B cell (primary cell): Measurements from ENCODE around the gene CDC34. TPM values are rescaled to one million over a fixed set of nuclear protein-coding genes. Genes with fewer than 3 reads are reported as not detected.

ENCODE experiments used
- ATAC-seq: fragments of 200-7000 bp; cut with Tn5 transposase; one replicate; pipeline ENCODE4 v1.10.0; 2021; ENCODE audit warnings: low read depth, mild to moderate bottlenecking, moderate number of reproducible peaks, moderate library complexity
- CTCF ChIA-PET: fragments of 350-600 bp; sonication (Branson Sonifier 250); formaldehyde crosslinking; loops from one replicate; lab custom pipeline; 2021; ENCODE audit warnings: antibody characterized with exemption, inconsistent platforms; lab: Charles Lee
- POLR2A ChIA-PET: fragments of 350-600 bp; sonication (Branson Sonifier 250); formaldehyde crosslinking; loops from one replicate; lab custom pipeline; 2021; ENCODE audit warnings: antibody characterized with exemption; lab: Charles Lee
- DNase-seq: peaks from one replicate; pipeline ENCODE4 v3.0.0; 2013
- H2AFZ ChIP-seq: 2 replicates; pipeline ENCODE4 v1.6.1; 2012; ENCODE audit warnings: mild to moderate bottlenecking, low read depth, low read length; ENCODE audit not compliant: insufficient read depth, poor library complexity, severe bottlenecking
- H3K27ac ChIP-seq, 2 donors: 1 replicate in 1 of 2; 2 replicates in 1 of 2; pipeline ENCODE4 v1.5.1; 2012 to 2013; ENCODE audit warnings: low read length in 2 of 2, mild to moderate bottlenecking in 2 of 2, moderate library complexity in 1 of 2
- H3K27me3 ChIP-seq, 4 experiments: fragments of 200-600 bp in 1 of 4; sonication (generic) in 1 of 4; replicated peaks in 1 of 4; 1 replicate in 2 of 4; 2 replicates in 2 of 4; pipeline versions ENCODE4 v1.6.1 to v1.7.0; 2013 to 2016; ENCODE audit warnings: low read length in 3 of 4, mild to moderate bottlenecking in 2 of 4, mixed read lengths in 1 of 4, moderate library complexity in 1 of 4; ENCODE audit not compliant: insufficient read depth in 4 of 4, control insufficient read depth in 3 of 4; ENCODE audit errors: control extremely low read depth in 1 of 4
- H3K36me3 ChIP-seq, 2 experiments: replicated peaks in 1 of 2; 1 replicate in 1 of 2; 2 replicates in 1 of 2; pipeline versions ENCODE4 v1.6.1 to v1.7.1; 2013; ENCODE audit warnings: low read length in 1 of 2; ENCODE audit not compliant: insufficient read depth in 2 of 2, control insufficient read depth in 1 of 2; ENCODE audit errors: control extremely low read depth in 1 of 2, extremely low read depth in 1 of 2
- H3K4me1 ChIP-seq, 2 donors: fragments of 200-600 bp in 1 of 2; sonication (generic) in 1 of 2; 1 replicate in 1 of 2; 2 replicates in 1 of 2; pipeline versions ENCODE4 v1.5.1 to v1.6.1; 2013 to 2017; ENCODE audit warnings: low read length in 2 of 2; ENCODE audit not compliant: control insufficient read depth in 2 of 2, insufficient read depth in 2 of 2
- H3K4me2 ChIP-seq: replicated peaks from 2 replicates; pipeline ENCODE3; 2012; ENCODE audit warnings: mild to moderate bottlenecking, low read depth, low read length; ENCODE audit not compliant: poor library complexity, severe bottlenecking
- H3K4me3 ChIP-seq, 5 experiments: fragments of 200-600 bp in 1 of 5; sonication (generic) in 1 of 5; 1 replicate in 3 of 5; 2 replicates in 2 of 5; pipeline versions ENCODE4 v1.5.1 to v1.7.0; 2011 to 2016; ENCODE audit warnings: low read length in 4 of 5, mild to moderate bottlenecking in 4 of 5, low read depth in 2 of 5, control low read depth in 1 of 5, moderate library complexity in 1 of 5; ENCODE audit not compliant: insufficient read depth in 1 of 5; ENCODE audit errors: control extremely low read depth in 1 of 5, extremely low read depth in 1 of 5
- H3K79me2 ChIP-seq: fragments of 200-600 bp; sonication (generic); one replicate; pipeline ENCODE4 v1.6.0; 2016; ENCODE audit warnings: low read length; ENCODE audit not compliant: control insufficient read depth, insufficient read depth
- H3K9ac ChIP-seq: fragments of 200-600 bp; sonication (generic); 2 replicates; pipeline ENCODE4 v1.6.1; 2017; ENCODE audit warnings: mild to moderate bottlenecking, low read length, moderate library complexity
- H3K9me3 ChIP-seq, 3 donors: one replicate each; pipeline versions ENCODE4 v1.6.1 to v1.7.1; 2013; ENCODE audit warnings: low read length in 2 of 3; ENCODE audit not compliant: control insufficient read depth in 2 of 3, insufficient read depth in 1 of 3; ENCODE audit errors: control extremely low read depth in 1 of 3
- H4K20me1 ChIP-seq: 2 replicates; pipeline ENCODE4 v1.6.0; 2012; ENCODE audit warnings: mild to moderate bottlenecking, low read length; ENCODE audit not compliant: insufficient read depth, control insufficient read depth, poor library complexity, severe bottlenecking
- H3K27ac Mint-ChIP-seq: one replicate; pipeline ENCODE4 v1.8.0; 2021; ENCODE audit warnings: mixed read lengths
- H3K27me3 Mint-ChIP-seq: one replicate; pipeline ENCODE4 v1.8.0; 2021; ENCODE audit warnings: mixed read lengths
- H3K4me1 Mint-ChIP-seq: one replicate; pipeline ENCODE4 v1.8.0; 2021; ENCODE audit warnings: mixed read lengths
- H3K4me3 Mint-ChIP-seq: one replicate; pipeline ENCODE4 v1.8.0; 2021; ENCODE audit warnings: mixed read lengths
- H3K9me3 Mint-ChIP-seq: one replicate; pipeline ENCODE4 v1.8.0; 2022; ENCODE audit warnings: mixed read lengths; ENCODE audit not compliant: insufficient read depth
- EZH2 ChIP-seq: IDR thresholded peaks from 2 replicates; pipeline ENCODE4 v1.6.1; 2012; ENCODE audit warnings: borderline replicate concordance, low read depth, mild to moderate bottlenecking, moderate library complexity, low read length; ENCODE audit not compliant: insufficient read depth, poor library complexity, severe bottlenecking
- WGBS: methylation state at CpG from one replicate; pipeline ENCODE4 v1.1.5; 2013; ENCODE audit warnings: missing lambda C conversion rate; ENCODE audit not compliant: insufficient coverage; 5-methylcytosine and 5-hydroxymethylcytosine counted together
- intact Hi-C: fragments of 100-400 bp; cut with micrococcal nuclease; formaldehyde crosslinking; loops from one replicate; pipeline ENCODE4 v1.10.0; 2022
- polyA plus RNA-seq: library from polyadenylated mRNA; depleted of rRNA; stranded (reverse); fragments of >200 nt; gene quantifications from 2 replicates; pipeline ENCODE4 v1.2.3, GENCODE V29; 2012
- total RNA-seq, 2 donors: library from RNA; stranded (reverse); fragments of 120-200 nt in 1 of 2; gene quantifications; 1 replicate in 1 of 2; 2 replicates in 1 of 2; pipeline versions ENCODE4 v1.2.3 to v1.2.4, GENCODE V29; 2013 to 2022
- TF ChIP-seq, protein P1 (sequence below): fragments of 200-600 bp; IDR thresholded peaks from one replicate; pipeline ENCODE4 v1.8.0; 2022; ENCODE audit warnings: antibody characterized with exemption, mild to moderate bottlenecking

The CDC34 gene
- total and polyA plus RNA-seq, 2 donors (not counting 1 experiment from before 2014, with no cell fraction given), result 26.9 to 28.4 TPM

DNA sequence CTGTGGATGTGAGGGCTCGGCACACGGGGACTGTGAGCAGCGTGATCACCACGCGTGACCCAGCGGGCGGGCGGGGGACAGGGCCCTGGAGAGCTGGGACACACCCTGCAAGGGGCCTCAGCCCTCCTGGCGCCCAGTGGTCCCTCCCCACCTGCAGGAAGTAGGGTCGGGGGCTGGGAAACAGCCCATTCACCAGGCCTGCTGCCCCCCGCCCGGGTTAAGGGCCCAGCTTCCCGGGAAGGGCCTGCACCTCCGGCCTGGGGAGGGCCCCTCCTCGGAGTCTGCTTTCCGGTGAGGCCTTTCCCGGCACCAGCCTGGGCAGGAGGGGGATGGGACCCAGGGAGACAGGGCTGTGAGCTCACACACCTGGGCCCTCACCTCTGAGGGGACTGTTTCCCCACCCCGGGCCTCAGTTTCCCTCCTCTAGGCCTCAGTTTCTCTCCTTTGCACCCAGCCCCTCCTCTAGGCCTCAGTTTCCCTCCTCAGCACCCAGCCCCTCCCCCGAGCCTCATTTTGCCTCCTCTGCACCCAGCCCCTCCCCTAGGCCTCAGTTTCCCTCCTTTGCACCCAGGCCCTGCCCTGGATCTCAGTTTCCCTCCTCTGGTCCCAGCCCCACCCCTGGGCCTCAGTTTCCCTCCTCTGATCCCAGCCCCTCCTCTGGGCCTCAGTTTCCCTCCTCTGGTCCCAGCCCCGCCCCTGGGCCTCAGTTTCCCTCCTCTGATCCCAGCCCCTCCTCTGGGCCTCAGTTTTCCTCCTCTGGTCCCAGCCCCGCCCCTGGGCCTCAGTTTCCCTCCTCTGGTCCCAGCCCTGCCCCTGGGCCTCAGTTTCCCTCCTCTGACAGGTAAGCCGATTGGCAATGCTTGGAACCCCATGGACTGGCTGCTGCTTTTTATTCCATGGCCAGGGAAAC lies 37.1 kb upstream of the CDC34 start:
- Mint-ChIP-seq H3K4me1 (peaks cover 4% of the 10 kb centered on the region), H3K9me3 (no peaks in the 10 kb centered on the region), H3K27me3 (peaks cover 10% of the 10 kb centered on the region), H3K4me3 (no peak overlapping the region), H3K27ac (no peak overlapping the region)
- H3K4me1 ChIP-seq, result peaks cover 16 to 23% of the 10 kb centered on the region in 2 donors
- ATAC-seq (no peak), DNase-seq (no peak)
- ChIA-PET POLR2A (no interaction called here), CTCF (no interaction called here)
- TF ChIP-seq EZH2, result no peak
- TF ChIP-seq, protein P1, sequence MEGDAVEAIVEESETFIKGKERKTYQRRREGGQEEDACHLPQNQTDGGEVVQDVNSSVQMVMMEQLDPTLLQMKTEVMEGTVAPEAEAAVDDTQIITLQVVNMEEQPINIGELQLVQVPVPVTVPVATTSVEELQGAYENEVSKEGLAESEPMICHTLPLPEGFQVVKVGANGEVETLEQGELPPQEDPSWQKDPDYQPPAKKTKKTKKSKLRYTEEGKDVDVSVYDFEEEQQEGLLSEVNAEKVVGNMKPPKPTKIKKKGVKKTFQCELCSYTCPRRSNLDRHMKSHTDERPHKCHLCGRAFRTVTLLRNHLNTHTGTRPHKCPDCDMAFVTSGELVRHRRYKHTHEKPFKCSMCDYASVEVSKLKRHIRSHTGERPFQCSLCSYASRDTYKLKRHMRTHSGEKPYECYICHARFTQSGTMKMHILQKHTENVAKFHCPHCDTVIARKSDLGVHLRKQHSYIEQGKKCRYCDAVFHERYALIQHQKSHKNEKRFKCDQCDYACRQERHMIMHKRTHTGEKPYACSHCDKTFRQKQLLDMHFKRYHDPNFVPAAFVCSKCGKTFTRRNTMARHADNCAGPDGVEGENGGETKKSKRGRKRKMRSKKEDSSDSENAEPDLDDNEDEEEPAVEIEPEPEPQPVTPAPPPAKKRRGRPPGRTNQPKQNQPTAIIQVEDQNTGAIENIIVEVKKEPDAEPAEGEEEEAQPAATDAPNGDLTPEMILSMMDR, result no peak
- no peaks in the 10 kb centered on the region for H3K36me3 ChIP-seq
- 33% methylated on average over 21 of the region's 22 CpGs for WGBS
- intact Hi-C loops, result no loop called here
- no peak overlapping the region for H3K4me2 ChIP-seq
- no peak overlapping the region for H2AFZ ChIP-seq
- no peak overlapping the region for H3K4me3 ChIP-seq
- H3K9me3 ChIP-seq, result peaks cover 0 to 33% (median 0%) of the 10 kb centered on the region in 3 donors
- H4K20me1 ChIP-seq, result no peaks in the 10 kb centered on the region
- H3K9ac ChIP-seq, result no peak overlapping the region
- H3K27ac ChIP-seq, result no peak overlapping the region
- H3K27me3 ChIP-seq, result peaks cover 0 to 42% (median 14%) of the 10 kb centered on the region in 4 experiments
- H3K79me2 ChIP-seq, result no peaks in the 10 kb centered on the region

DNA sequence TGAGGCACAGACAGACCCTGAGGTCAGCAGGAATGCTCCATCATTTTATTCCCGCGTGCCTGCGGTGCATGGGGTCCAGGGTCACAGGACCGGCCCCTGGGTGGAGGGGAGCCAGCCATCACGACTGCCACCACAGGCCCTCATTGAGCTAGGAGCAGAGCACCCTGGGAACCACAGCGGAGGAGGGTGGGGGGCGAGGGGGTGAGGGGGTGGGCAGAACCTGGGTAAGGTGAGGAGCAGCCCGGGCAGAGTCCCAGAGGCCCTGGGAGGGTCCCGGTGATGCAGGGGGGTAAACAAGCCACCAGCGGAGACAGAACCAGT lies 36.5 kb upstream of the CDC34 start:
- Mint-ChIP-seq H3K27me3 (peaks cover 12% of the 10 kb centered on the region), H3K4me3 (no peak overlapping the region), H3K4me1 (peaks cover 4% of the 10 kb centered on the region), H3K27ac (no peak overlapping the region), H3K9me3 (no peaks in the 10 kb centered on the region)
- Histone ChIP-seq H3K4me2 (no peak overlapping the region), H3K79me2 (no peaks in the 10 kb centered on the region), H3K4me3 (no peak overlapping the region), H3K27me3 (peaks cover 0 to 46% (median 14%) of the 10 kb centered on the region in 4 experiments), H3K36me3 (no peaks in the 10 kb centered on the region), H2AFZ (no peak overlapping the region), H3K27ac (no peak overlapping the region), H3K4me1 (peaks cover 16 to 18% of the 10 kb centered on the region in 2 donors), H4K20me1 (no peaks in the 10 kb centered on the region), H3K9me3 (peaks cover 0 to 33% (median 0%) of the 10 kb centered on the region in 3 donors), H3K9ac (no peak overlapping the region)
- no peak for DNase-seq
- TF ChIP-seq EZH2, result no peak
- TF ChIP-seq, protein P1, result no peak
- whole genome bisulfite sequencing, result 79% methylated on average over 6 of the region's 10 CpGs
- intact Hi-C loops, result no loop called here
- no peak for ATAC-seq
- CTCF ChIA-PET, result interaction anchor here (1.3 kb wide), 1 partner anchor 12 kb away, joined by 5 read pairs; no protein-coding TSS in a partner anchor
- POLR2A ChIA-PET, result no interaction called here
